Breast epithelium (tissue), 4 donors: ENCODE results near the gene LRRIQ4. TPM values are rescaled to one million over a fixed set of nuclear protein-coding genes. Genes with fewer than 3 reads are reported as not detected.

Source experiments
- DNase-seq, 2 donors: peaks; one replicate each; pipeline ENCODE4 v3.0.0-alpha.2; 2019; ENCODE audit warnings: low spot score in 2 of 2
- H3K27ac ChIP-seq, 2 donors: fragments of 200-600 bp; sonication (generic) in 1 of 2; one replicate each; pipeline ENCODE4 v1.5.1; 2016 to 2019; ENCODE audit warnings: mild to moderate bottlenecking in 1 of 2
- H3K27me3 ChIP-seq, 2 donors: fragments of 200-600 bp; sonication (generic) in 1 of 2; one replicate each; pipeline versions ENCODE4 v1.5.1 to v1.6.0; 2017 to 2019; ENCODE audit warnings: control low read depth in 1 of 2, mild to moderate bottlenecking in 1 of 2
- H3K36me3 ChIP-seq: fragments of 200-600 bp; one replicate; pipeline ENCODE4 v1.5.1; 2019
- H3K4me1 ChIP-seq, 2 donors: fragments of 200-600 bp; sonication (generic); one replicate each; pipeline ENCODE4 v1.5.1; 2016 to 2019; ENCODE audit warnings: control low read depth in 1 of 2
- H3K4me3 ChIP-seq, 3 donors: fragments of 200-600 bp; sonication (generic); 1 replicate in 2 of 3; 2 replicates in 1 of 3; pipeline ENCODE4 v1.5.1; 2016 to 2019; ENCODE audit warnings: mild to moderate bottlenecking in 3 of 3, moderate library complexity in 2 of 3
- H3K9me3 ChIP-seq, 2 donors: fragments of 200-600 bp; sonication (generic) in 1 of 2; one replicate each; pipeline ENCODE4 v1.5.1; 2016 to 2019; ENCODE audit warnings: control low read depth in 1 of 2
- CTCF ChIP-seq, 3 donors: fragments of 450-650 bp; IDR thresholded peaks; one replicate each; pipeline ENCODE4 v1.5.1; 2016 to 2017; ENCODE audit warnings: antibody characterized with exemption in 3 of 3, mild to moderate bottlenecking in 3 of 3, moderate library complexity in 3 of 3
- POLR2A ChIP-seq: fragments of 450-650 bp; IDR thresholded peaks from one replicate; pipeline ENCODE4 v1.6.1; 2016; ENCODE audit warnings: antibody characterized with exemption, mild to moderate bottlenecking, moderate library complexity
- POLR2AphosphoS5 ChIP-seq, 3 donors: sonication (generic); formaldehyde crosslinking; IDR thresholded peaks; one replicate each; pipeline ENCODE4 v1.6.1; 2017; ENCODE audit warnings: antibody characterized with exemption in 3 of 3
- intact Hi-C: fragments of 100-400 bp; cut with DNase I; formaldehyde crosslinking; loops from one replicate; pipeline ENCODE4 v1.15.1; 2023; ENCODE audit warnings: low total_unique reads
- total RNA-seq, 3 donors: library from RNA; depleted of rRNA; stranded (reverse); fragments of >200 nt; gene quantifications; one replicate each; pipeline ENCODE4 v1.1.0, GENCODE V29; 2016

The LRRIQ4 gene
- total RNA-seq, 3 donors from 2014 or later, result 0.15 TPM; not detected in 2

GRCh38 chr3:169777822-169778221 lies 34.8 kb upstream of the LRRIQ4 start:
- no peak overlapping the region for H3K4me3 ChIP-seq
- no peak for DNase-seq
- intact Hi-C loops, result no loop called here
- peaks cover 0 to 14% of the 10 kb centered on the region in 2 donors for H3K4me1 ChIP-seq
- H3K36me3 ChIP-seq, result no peaks in the 10 kb centered on the region
- no peaks in the 10 kb centered on the region for H3K9me3 ChIP-seq
- H3K27ac ChIP-seq, result no peak overlapping the region
- H3K27me3 ChIP-seq, result no peaks in the 10 kb centered on the region
- TF ChIP-seq POLR2A (no peak), CTCF (IDR thresholded peaks at IDR 0.05) (no peak), POLR2AphosphoS5 (IDR thresholded peaks at IDR 0.05) (no peak)

- Histone ChIP-seq H3K36me3 (peaks cover 2% of the 10 kb centered on the region), H3K27ac (no peak overlapping the region), H3K4me1 (no peaks in the 10 kb centered on the region), H3K27me3 (no peaks in the 10 kb centered on the region), H3K4me3 (no peak overlapping the region), H3K9me3 (no peaks in the 10 kb centered on the region)
- intact Hi-C loops, result no loop called here
- no peak for DNase-seq
- no peak for TF ChIP-seq POLR2AphosphoS5 (IDR thresholded peaks at IDR 0.05)
Observed at GRCh38 chr3:169780742-169781141, 31.9 kb upstream of the LRRIQ4 start.

GRCh38 chr3:169781209-169781855 lies 31.3 kb upstream of the LRRIQ4 start:
- H3K27me3 ChIP-seq, result no peaks in the 10 kb centered on the region
- H3K27ac ChIP-seq, result no peak overlapping the region
- peaks cover 6% of the 10 kb centered on the region for H3K36me3 ChIP-seq
- DNase-seq, result no peak
- intact Hi-C loops, result no loop called here
- H3K9me3 ChIP-seq, result no peaks in the 10 kb centered on the region
- no peaks in the 10 kb centered on the region for H3K4me1 ChIP-seq
- no peak overlapping the region for H3K4me3 ChIP-seq
- TF ChIP-seq POLR2A, result no peak
- no peak for TF ChIP-seq CTCF (IDR thresholded peaks at IDR 0.05)

- DNase-seq, result no peak
Observed at GRCh38 chr3:169787120-169787519, 25.6 kb upstream of the LRRIQ4 start.

GRCh38 chr3:169787791-169788190 lies 24.9 kb upstream of the LRRIQ4 start:
- H3K27me3 ChIP-seq, result no peaks in the 10 kb centered on the region
- H3K9me3 ChIP-seq, result no peaks in the 10 kb centered on the region
- TF ChIP-seq POLR2AphosphoS5 (IDR thresholded peaks at IDR 0.05) (no peak), POLR2A (no peak), CTCF (IDR thresholded peaks at IDR 0.05) (no peak)
- H3K4me1 ChIP-seq, result no peaks in the 10 kb centered on the region
- DNase-seq, result no peak
- no peak overlapping the region for H3K27ac ChIP-seq
- no peak overlapping the region for H3K4me3 ChIP-seq
- H3K36me3 ChIP-seq, result peaks cover 8% of the 10 kb centered on the region
- intact Hi-C loops, result no loop called here

More at GRCh38 chr3:169787120-169787519, 25.6 kb upstream of the LRRIQ4 start:
- Histone ChIP-seq H3K4me3 (no peak overlapping the region), H3K4me1 (no peaks in the 10 kb centered on the region), H3K36me3 (peaks cover 7% of the 10 kb centered on the region), H3K27ac (no peak overlapping the region), H3K27me3 (no peaks in the 10 kb centered on the region), H3K9me3 (no peaks in the 10 kb centered on the region)
- intact Hi-C loops, result no loop called here
- TF ChIP-seq POLR2A (no peak), CTCF (IDR thresholded peaks at IDR 0.05) (no peak), POLR2AphosphoS5 (IDR thresholded peaks at IDR 0.05) (no peak)
